Right lung (tissue), 10 donors: Measurements from ENCODE around the gene POU2F2. TPM values are rescaled to one million over a fixed set of nuclear protein-coding genes. Genes with fewer than 3 reads are reported as not detected.

ENCODE experiments used
- DNase-seq, 2 donors: peaks; one replicate each; pipeline ENCODE4 v3.0.0-alpha.2; 2013
- long read RNA-seq, 8 donors: transcript quantifications; one replicate each; lab custom pipeline, GENCODE V29; 2026
- polyA plus RNA-seq, 5 donors: library from polyadenylated mRNA; unstranded; fragments of 120-200 nt; gene quantifications; one replicate each; pipeline versions ENCODE4 v1.2.1 to v1.2.3, GENCODE V29; 2013; ENCODE audit warnings: inconsistent platforms in 1 of 5, low replicate concordance in 1 of 5; ENCODE audit not compliant: insufficient read length in 5 of 5, insufficient read depth in 1 of 5

POU2F2 gene
- 1 to 10 TPM; 1.1 to 1.7 (median 1.5) TPM for polyA plus RNA-seq
- long read RNA-seq, donor 1, partial matches to known transcripts, result 66 of 66 reads
- long read RNA-seq, donor 1, other reads (novel, unspliced or antisense), result 0 of 66 reads
- long read RNA-seq, donor 2, full-length matches to known transcripts, result 1 of 1 reads
- long read RNA-seq, donor 2, partial matches to known transcripts, result 0 of 1 reads
- long read RNA-seq, donor 2, other reads (novel, unspliced or antisense), result 0 of 1 reads
- long read RNA-seq, donor 3, full-length matches to known transcripts, result 1 of 1 reads
- long read RNA-seq, donor 3, partial matches to known transcripts, result 0 of 1 reads
- long read RNA-seq, donor 3, other reads (novel, unspliced or antisense), result 0 of 1 reads
- long read RNA-seq, donor 4, result 0 reads
- long read RNA-seq, donor 5, result 0 reads
- long read RNA-seq, donor 6, result 0 reads
- long read RNA-seq, donor 7, partial matches to known transcripts, result 152 of 152 reads
- long read RNA-seq, donor 7, other reads (novel, unspliced or antisense), result 0 of 152 reads
- long read RNA-seq, donor 8, full-length matches to known transcripts, result 1 of 1 reads
- long read RNA-seq, donor 8, partial matches to known transcripts, result 0 of 1 reads
- long read RNA-seq, donor 8, other reads (novel, unspliced or antisense), result 0 of 1 reads

GRCh38 chr19:42132030-42132628 lies at the start of gene POU2F2:
Gene POU2F2 (minus strand): TSS chr19:42132446. CDS start chr19:42132411, 35 bp downstream.
- no peak for DNase-seq

DNA sequence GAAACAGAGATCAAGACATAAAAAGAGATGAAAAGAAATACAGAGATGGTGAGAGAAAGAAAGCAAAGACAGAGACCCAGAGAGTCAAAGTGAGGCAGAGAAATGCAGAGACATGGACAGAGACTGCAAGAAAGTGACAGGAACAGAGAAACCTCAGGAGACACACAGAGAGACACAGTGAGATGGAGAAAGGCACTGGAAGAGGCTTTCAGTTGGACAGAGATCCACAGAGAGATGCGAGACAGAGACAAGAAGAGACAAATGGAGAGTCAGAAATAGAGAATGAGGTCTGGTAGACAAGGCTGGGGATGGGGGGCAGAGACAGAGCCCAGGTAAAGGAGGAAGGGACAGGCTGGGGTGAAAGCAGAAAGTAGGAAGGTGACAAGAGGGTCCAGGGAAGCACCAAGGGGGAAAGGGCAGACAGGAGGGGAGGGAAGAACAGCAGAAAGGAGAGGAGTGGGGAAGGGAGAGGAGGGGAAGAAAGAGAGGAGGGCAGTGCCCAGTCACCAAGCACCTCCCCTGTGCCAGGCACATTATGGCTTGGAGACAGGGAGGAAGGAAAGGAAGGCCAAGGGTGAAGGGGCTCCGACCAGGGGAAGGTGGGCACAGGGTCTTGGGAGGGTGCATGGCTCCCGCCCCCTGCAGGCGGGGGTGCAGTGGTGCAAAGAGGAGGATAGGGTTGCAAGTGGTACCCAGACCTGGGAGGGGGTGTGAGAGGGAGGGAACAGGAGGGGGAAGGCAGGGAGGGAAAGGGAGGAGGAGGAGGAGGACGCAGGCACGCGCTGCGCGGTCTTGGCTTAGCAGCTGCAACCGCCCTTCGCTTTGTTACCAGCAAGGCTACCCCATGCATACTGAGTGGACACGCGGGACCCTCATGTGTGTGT lies 46.8 kb upstream of the POU2F2 start:
- no peak for DNase-seq

DNA sequence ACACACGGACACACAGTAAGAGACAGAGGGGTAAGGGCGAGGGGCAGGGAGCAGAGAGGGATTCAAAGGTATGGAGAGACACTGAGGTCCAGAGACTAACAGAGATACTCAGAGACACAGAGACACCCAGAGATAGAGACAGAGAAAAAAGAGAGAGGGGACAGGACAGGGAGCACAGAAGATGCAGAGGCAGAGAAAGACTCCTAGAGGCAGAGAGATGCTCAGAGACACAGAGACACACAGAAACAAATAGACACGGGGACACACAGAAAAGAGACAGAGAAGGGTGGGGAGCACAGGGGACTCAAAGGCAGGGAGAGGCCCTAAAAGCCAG lies 45.4 kb upstream of the POU2F2 start:
- no peak for DNase-seq

GRCh38 chr19:42176990-42177685 lies 44.9 kb upstream of the POU2F2 start:
- DNase-seq, result peak; percentile 54 to 55

DNA sequence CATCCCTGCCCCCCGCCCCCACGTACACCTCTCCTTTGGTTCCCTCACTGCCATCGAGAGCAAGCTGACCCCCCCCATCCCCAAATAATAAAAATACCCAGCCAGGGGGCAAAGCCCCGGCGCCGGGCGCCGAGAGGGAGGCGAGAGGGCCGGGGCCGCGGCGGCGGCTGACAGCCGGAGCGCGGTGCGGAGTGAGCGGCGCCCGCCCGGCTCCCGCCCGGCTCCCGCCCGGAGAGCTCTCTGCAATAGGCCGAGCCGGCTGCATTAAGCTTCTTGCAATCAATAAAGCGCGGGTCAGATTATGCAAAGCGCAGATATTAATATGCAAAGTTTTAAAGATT lies 44.4 kb upstream of the POU2F2 start:
- no peak for DNase-seq

- DNase-seq, result no peak
Measured at GRCh38 chr19:42175952-42176648, 43.9 kb upstream of the POU2F2 start.

- no peak for DNase-seq
Measured at GRCh38 chr19:42174958-42175734, 42.9 kb upstream of the POU2F2 start.

- no peak for DNase-seq
Measured at GRCh38 chr19:42174188-42174587, 41.9 kb upstream of the POU2F2 start.

DNA sequence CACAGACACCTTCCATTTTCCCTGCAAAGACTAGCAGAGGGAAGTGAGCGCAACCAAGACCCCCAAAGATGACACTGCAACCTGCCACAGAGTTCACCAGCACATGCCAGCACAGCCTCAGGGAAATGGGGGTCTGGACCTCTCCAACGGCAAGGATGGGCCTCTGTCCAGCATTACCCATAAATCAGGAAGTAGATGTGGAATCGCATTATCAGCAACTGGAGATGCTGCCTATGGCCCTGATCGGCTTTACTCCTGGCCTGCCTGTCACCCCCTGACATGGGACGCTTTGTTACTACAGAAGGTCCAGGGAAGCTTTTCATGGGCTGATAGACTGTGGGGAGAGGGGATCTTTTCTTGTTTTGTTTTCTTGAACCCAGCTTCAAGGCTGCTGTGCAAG lies 41.4 kb upstream of the POU2F2 start:
- DNase-seq, result no peak

- DNase-seq, result no peak
Measured at GRCh38 chr19:42172261-42172660, 40.0 kb upstream of the POU2F2 start.

GRCh38 chr19:42170715-42171114 lies 38.5 kb upstream of the POU2F2 start:
- no peak for DNase-seq

DNA sequence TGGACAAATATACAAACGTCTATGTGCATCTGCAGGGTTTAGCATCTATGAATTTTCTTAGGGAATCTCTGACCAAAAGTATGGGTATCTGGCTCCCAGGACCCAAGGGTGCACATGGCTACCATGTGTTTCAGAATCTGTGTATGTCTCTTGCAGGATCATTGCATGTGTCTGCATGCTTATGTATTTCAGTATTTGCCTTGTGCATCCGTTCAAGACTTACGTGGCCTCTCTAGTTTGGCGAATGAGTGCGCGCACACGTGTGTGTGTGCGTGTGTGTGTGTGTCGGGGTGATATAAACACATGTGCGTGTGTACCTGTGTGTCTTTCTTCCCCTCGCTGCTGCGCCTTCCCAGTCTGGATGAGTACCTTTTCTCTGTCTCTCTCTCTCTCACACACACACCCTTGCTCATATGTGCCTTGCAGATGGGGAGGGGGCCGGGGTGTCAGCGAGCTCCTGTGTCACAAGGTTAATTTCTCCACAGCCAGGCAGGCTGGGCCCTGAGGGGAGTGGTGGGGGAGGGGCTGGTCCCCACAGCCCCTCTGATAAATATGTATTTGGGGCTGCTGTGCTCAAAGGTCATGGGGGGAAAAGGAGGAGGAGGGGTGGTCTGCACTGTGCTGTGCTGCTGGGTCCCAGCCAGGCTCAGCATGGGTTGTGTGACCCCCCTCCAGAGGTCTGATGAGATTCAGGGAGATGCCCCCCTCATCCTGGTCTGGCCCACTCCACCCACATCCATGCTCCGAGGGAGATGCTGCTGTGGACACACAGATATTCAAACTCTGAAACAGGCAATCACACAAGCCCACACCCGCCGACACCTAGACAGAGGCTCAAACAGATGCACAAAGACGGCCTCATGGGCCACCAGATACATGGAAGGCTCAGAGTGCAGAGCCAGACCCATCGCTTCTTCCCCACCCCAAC lies 37.5 kb upstream of the POU2F2 start:
- DNase-seq, result no peak

DNA sequence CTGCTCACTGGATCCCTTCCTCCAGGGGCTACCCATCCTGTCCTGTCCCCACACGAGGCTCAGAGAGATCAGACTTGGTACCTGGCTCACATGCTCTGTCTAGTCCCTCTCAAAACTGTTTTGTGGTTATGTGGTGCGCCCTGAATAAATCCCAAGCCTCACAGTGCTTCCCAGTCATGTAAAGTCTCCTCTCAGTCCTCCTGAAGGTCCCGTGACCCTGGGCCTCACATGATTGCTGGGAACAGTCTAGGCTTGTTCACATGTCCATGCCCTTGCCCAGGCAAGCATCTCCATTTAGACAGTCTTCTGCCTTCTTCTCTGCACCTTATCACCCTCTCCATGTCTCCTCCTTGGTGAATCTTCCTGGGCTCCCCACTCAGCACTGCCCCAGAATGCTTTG lies 36.0 kb upstream of the POU2F2 start:
- no peak for DNase-seq

GRCh38 chr19:42166316-42166715 lies 34.1 kb upstream of the POU2F2 start:
- DNase-seq, result no peak

DNA sequence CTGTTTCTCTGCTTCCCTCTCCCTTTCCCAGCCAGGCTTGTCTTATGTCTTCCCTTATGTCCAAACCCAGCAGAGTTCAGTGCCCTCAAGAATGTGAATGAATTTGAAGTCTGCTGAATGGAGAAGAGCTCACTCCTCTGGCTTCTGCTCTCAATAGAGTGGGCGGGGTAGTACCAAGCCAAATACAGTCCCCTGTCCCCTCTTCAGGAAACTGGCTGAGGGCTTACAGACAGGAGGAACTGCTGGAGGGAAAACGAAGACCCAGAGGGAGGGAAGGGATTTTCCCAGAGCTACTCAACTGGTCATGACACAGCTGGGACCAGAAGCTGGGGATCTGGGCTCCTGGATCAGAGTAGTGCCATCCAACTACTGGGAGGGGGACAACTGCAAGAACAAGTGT lies 32.9 kb upstream of the POU2F2 start:
- DNase-seq, result no peak

GRCh38 chr19:42161616-42162263 lies 29.5 kb upstream of the POU2F2 start:
- DNase-seq, result no peak

DNA sequence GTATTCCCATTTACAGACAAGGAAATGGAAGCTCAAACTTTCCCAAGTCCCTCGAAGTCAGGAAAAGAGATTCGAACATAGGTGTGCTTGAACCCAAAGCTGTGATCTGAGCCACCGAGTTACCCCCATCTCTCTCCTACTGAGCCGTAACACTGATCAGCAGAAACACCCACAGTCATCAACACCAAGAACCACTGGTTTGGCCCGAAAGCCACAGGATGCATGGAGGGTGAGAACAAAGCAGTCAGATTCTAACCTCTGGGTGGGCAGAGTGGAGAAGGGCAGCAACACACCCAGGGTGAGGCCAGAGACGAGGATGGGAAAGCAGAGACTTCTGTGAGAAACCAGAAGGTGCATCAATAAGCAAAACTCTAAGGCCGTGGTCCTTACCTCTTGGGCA lies 27.7 kb upstream of the POU2F2 start:
- no peak for DNase-seq

DNA sequence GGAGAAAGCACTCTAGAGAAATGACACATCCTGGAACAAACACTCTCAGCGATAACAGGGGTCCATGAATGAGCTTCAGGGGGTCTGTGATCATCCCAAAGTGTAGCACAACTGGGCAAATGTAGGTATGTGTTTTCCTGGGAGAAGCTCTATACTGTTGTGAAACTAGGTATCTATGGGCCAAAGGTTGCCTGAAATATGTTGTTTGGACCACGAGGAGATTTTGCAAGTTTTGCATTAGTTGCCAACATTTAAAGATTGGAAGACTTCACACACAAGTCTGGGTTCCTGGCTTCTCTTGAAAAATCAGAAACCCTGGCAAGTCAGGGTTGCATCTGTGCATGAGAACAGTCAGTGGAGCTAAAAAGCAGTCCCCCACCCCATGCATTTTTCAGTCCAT lies 26.7 kb upstream of the POU2F2 start:
- no peak for DNase-seq
